Heart left ventricle (tissue), 13 donors: ENCODE results near the gene SULT1C3.

Experiments used
- POLR2A ChIP-seq, 2 donors: fragments of 450-650 bp; IDR thresholded peaks; one replicate each; pipeline ENCODE4 v1.6.1; 2017; ENCODE audit warnings: antibody characterized with exemption in 2 of 2, mild to moderate bottlenecking in 2 of 2, moderate library complexity in 2 of 2
- TF ChIP-seq, protein P1 (sequence below), 12 donors: fragments of 200-600 bp; sonication (generic) in 4 of 12; IDR thresholded peaks; one replicate each; pipeline versions ENCODE4 v1.5.0 to v1.8.0; 2018 to 2022; ENCODE audit warnings: antibody characterized with exemption in 12 of 12, mild to moderate bottlenecking in 5 of 12
- donor health status: ischemic (EF 13 %, LVEDD 7.1; RV severe dilation, severe dysfunction).
- donor health status: DM: no; HTN: yes; CAD: no.
- donor health status: DM: no; HTN: no; CAD: no.
- donor health status: ischemic (EF 25% LVEDD 6.9; RV normal size, moderate dysfunction).
- donor health status: ischemic (EF 25% LVEDD 5.7; RV mildly dilated, moderate dysfunction).
- donor health status: ischemic (EF 35%, LVEDD 5.7; RV mildly dilated, moderate dysfunction).
- donor health status: nonischemic (EF 11% LVEDD 7.7; RV severe dilation, severe dysfunction).
- donor health status: DM: yes; HTN: yes; CAD: no.
- donor health status: PGD.
- donor health status: ischemic (EF 29% LVEDD 5.4; RV normal size, mild dysfunction).
- donor health status: nonischemic (EF 23%, LVEDD 6.1; RV moderate dilation, normal function).

DNA sequence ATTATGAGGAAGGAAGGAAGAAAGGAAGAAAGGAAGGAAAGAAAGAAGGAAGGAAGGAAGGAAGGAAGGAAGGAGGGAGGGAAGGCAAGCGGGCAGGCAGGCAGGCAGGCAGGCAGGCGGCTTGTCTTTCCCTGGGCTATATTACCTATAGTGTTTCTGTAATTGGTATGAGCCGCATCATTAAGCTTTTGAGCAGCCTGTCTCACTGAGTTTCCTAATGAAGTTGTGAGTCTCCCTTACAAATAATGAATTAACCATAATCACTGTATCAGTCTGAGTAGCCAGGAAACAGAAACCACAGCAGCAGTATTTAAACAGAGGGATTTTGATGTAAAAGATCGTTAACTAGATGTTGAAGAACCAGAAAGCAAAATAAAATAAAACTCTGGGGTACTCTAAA, 11.8 kb upstream of the SULT1C3 start:
- TF ChIP-seq, protein P1, sequence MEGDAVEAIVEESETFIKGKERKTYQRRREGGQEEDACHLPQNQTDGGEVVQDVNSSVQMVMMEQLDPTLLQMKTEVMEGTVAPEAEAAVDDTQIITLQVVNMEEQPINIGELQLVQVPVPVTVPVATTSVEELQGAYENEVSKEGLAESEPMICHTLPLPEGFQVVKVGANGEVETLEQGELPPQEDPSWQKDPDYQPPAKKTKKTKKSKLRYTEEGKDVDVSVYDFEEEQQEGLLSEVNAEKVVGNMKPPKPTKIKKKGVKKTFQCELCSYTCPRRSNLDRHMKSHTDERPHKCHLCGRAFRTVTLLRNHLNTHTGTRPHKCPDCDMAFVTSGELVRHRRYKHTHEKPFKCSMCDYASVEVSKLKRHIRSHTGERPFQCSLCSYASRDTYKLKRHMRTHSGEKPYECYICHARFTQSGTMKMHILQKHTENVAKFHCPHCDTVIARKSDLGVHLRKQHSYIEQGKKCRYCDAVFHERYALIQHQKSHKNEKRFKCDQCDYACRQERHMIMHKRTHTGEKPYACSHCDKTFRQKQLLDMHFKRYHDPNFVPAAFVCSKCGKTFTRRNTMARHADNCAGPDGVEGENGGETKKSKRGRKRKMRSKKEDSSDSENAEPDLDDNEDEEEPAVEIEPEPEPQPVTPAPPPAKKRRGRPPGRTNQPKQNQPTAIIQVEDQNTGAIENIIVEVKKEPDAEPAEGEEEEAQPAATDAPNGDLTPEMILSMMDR (IDR thresholded peaks at IDR 0.05): no peak
- no peak for TF ChIP-seq POLR2A (IDR thresholded peaks at IDR 0.05)
